ENCODE results near the gene F3. TPM values are rescaled to one million over a fixed set of nuclear protein-coding genes. Genes with fewer than 3 reads are reported as not detected.

F3 gene
- total RNA-seq, 1 donor from 2014 or later: 0.40 TPM

DNA sequence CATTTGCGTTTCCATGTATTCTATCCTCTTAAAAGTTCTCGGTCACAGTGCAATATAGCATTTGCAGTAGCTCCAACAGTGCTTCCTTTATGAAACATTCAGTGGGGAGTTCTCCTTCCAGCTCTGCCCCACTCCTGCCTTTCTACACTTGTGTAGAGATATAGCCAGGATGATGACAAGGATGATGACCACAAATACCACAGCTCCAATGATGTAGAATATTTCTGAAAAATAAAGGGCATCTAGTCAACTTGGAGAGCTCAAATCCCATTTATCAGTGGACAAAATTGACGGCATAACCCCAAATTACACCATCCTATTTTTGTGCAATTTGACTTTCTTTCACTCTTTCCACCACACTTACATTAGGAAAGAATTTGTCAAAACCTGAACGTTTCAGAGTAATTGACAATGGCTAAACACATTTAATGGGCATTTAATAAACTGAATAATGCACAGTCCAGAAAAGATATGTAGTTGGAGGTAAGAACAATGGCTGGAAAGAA, 11.1 kb downstream of the F3 start:
- ChIA-PET CTCF (no interaction called here), POLR2A (no interaction called here)
- Mint-ChIP-seq H3K36me3 (ENCODE audit: low read depth) (no peaks in the 10 kb centered on the region), H3K27ac (no peak overlapping the region), H3K9me3 (no peaks in the 10 kb centered on the region), H3K4me1 (no peaks in the 10 kb centered on the region), H3K27me3 (peaks cover 2% of the 10 kb centered on the region), H3K4me3 (no peak overlapping the region)
- ATAC-seq (ENCODE audit: low read depth): no peak
- TF ChIP-seq, protein P1, sequence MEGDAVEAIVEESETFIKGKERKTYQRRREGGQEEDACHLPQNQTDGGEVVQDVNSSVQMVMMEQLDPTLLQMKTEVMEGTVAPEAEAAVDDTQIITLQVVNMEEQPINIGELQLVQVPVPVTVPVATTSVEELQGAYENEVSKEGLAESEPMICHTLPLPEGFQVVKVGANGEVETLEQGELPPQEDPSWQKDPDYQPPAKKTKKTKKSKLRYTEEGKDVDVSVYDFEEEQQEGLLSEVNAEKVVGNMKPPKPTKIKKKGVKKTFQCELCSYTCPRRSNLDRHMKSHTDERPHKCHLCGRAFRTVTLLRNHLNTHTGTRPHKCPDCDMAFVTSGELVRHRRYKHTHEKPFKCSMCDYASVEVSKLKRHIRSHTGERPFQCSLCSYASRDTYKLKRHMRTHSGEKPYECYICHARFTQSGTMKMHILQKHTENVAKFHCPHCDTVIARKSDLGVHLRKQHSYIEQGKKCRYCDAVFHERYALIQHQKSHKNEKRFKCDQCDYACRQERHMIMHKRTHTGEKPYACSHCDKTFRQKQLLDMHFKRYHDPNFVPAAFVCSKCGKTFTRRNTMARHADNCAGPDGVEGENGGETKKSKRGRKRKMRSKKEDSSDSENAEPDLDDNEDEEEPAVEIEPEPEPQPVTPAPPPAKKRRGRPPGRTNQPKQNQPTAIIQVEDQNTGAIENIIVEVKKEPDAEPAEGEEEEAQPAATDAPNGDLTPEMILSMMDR (IDR thresholded peaks at IDR 0.05): no peak
- no peak for DNase-seq
- intact Hi-C loops (cut with micrococcal nuclease): no loop called here

DNA sequence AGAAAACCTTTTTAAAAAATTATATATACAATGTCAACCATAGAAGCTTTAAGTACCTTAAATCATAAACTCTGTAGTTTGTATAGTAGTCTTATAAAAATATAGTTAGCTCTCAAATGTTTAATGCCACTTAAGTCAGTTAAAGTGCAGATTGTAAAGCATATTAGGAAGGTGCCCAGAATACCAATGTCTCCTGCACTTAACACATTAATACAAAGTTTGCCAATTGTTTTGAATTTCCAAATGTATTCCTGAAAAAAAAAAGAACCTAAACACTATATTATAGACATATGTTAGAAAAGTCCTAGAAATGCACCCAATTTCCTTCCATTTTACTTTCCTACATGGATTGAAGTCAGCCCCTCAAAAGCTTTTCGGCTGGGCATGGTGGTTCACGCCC, 12.1 kb downstream of the F3 start:
- TF ChIP-seq, protein P1 (IDR thresholded peaks at IDR 0.05): no peak
- intact Hi-C loops (cut with micrococcal nuclease): no loop called here

DNA sequence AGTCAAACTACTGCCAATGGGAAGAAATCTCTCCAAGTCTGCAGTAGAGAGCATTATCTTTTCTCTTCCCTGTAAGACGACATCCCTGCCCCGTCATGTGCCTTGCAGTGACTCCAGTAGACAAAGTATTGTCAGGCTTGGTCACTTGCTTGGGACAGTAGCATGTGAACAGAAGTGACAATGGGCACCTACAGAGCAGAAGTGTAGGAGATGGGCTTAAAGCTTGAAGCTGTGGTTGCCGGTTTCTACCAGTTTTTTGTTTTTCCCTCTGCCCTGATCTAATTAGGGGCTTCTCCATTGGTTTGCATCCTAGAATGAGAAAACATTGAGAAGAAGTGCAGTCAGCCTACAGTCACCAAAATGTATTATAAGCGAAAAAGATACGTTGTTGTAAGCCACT, 12.7 kb downstream of the F3 start:
- ChIA-PET CTCF (no interaction called here), POLR2A (no interaction called here)
- intact Hi-C loops (cut with micrococcal nuclease): no loop called here
- H3K9me3 Mint-ChIP-seq: no peaks in the 10 kb centered on the region
- no peak for ATAC-seq (ENCODE audit: low read depth)
- no peaks in the 10 kb centered on the region for H3K4me1 Mint-ChIP-seq
- H3K27ac Mint-ChIP-seq: no peak overlapping the region
- DNase-seq: no peak
- peaks cover 4% of the 10 kb centered on the region for H3K27me3 Mint-ChIP-seq
- no peaks in the 10 kb centered on the region for H3K36me3 Mint-ChIP-seq (ENCODE audit: low read depth)
- TF ChIP-seq, protein P1 (IDR thresholded peaks at IDR 0.05): no peak
- H3K4me3 Mint-ChIP-seq: no peak overlapping the region

More for the DNA sequence above, 12.1 kb downstream of the F3 start:
- Mint-ChIP-seq H3K4me3 (no peak overlapping the region), H3K27me3 (peaks cover 2% of the 10 kb centered on the region), H3K4me1 (no peaks in the 10 kb centered on the region), H3K27ac (no peak overlapping the region), H3K36me3 (ENCODE audit: low read depth) (no peaks in the 10 kb centered on the region), H3K9me3 (no peaks in the 10 kb centered on the region)
- DNase-seq: no peak
- POLR2A ChIA-PET: no interaction called here
- no peak for ATAC-seq (ENCODE audit: low read depth)
- CTCF ChIA-PET: no interaction called here

DNA sequence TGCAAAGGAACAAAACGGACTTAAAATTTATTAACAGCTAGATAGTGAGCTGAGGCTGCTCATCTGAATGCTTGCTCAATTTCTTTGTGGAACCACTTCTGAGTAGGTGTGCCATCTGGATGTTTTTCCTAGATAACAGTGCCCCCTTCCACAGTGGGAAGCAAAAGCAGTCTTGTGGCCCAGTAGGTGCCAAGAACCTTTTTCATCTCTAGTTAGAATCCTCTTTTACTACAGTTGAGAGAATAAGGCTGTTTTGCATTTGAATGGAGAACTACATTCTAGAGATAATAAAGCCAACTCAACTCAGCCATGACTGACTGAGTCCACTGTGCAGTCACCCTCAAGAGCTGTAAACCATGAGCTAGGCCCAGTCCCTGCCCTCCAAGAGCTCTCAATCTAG, 13.3 kb downstream of the F3 start:
- ChIA-PET CTCF (no interaction called here), POLR2A (no interaction called here)
- no peak for ATAC-seq (ENCODE audit: low read depth)

DNA sequence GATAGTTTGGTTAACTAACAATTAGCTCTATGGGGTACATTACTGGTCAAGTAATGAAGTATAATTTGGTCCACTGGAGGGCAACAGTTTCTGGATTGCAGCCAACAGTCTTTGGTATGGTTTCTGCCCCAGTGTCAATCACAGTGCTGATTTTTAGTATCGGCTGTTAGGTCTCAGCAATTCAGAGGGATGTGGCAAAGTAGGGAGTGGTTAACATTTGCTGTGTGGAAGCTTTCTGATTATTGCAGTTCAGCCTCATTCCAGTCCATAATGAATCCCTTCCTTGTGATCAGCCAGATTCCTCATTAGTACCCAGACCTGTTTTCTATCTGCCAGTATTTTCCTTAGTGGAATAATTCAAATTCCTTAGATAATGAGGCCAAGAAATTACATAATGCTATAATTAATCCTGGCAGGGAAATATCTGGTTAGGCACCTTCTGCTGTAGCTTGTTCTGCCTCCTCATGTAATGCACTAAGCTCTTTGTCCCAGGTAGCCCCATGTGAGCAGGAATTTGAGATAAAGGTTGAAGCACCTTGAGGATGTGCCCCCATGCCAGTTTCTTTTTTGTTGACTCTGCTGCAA, 14.0 kb downstream of the F3 start:
- DNase-seq (no peak), ATAC-seq (ENCODE audit: low read depth) (no peak)
- Mint-ChIP-seq H3K4me1 (no peaks in the 10 kb centered on the region), H3K27me3 (peaks cover 4% of the 10 kb centered on the region), H3K9me3 (no peaks in the 10 kb centered on the region), H3K27ac (no peak overlapping the region), H3K36me3 (ENCODE audit: low read depth) (no peaks in the 10 kb centered on the region), H3K4me3 (no peak overlapping the region)
- POLR2A ChIA-PET: no interaction called here
- CTCF ChIA-PET: no interaction called here
- TF ChIP-seq, protein P1 (IDR thresholded peaks at IDR 0.05): no peak
- intact Hi-C loops (cut with micrococcal nuclease): no loop called here

More for the DNA sequence above, 13.3 kb downstream of the F3 start:
- Mint-ChIP-seq H3K4me3 (no peak overlapping the region), H3K36me3 (ENCODE audit: low read depth) (no peaks in the 10 kb centered on the region), H3K4me1 (no peaks in the 10 kb centered on the region), H3K27me3 (peaks cover 4% of the 10 kb centered on the region), H3K9me3 (no peaks in the 10 kb centered on the region), H3K27ac (no peak overlapping the region)
- intact Hi-C loops (cut with micrococcal nuclease): no loop called here
- TF ChIP-seq, protein P1 (IDR thresholded peaks at IDR 0.05): no peak
- DNase-seq: no peak

Data from activated B cell treated with CpG ODN at 0.5 μM for 24 hours (primary cell).